T47D (cell line): ENCODE measurements around the gene C1QTNF8.
A peak's percentile ranks its signal among the peaks of the same experiment; 100 is the strongest.

Source experiments
- DNase-seq, 2 experiments: peaks; one replicate each; pipeline versions ENCODE4 v3.0.0 to v3.0.0-alpha.2; 2011 to 2012; ENCODE audit warnings: low read depth in 1 of 2, low spot score in 1 of 2
- JUND ChIP-seq: IDR thresholded peaks from 2 replicates; pipeline ENCODE4 v1.6.1; 2012; ENCODE audit warnings: low read depth
- in situ Hi-C: cut with HindIII; loops from 2 replicates; pipeline ENCODE4 v1.10.0; 2016; ENCODE audit warnings: low sequenced_read_pairs, low pct_unique_long_range_greater_than_20kb

Gene C1QTNF8

DNA sequence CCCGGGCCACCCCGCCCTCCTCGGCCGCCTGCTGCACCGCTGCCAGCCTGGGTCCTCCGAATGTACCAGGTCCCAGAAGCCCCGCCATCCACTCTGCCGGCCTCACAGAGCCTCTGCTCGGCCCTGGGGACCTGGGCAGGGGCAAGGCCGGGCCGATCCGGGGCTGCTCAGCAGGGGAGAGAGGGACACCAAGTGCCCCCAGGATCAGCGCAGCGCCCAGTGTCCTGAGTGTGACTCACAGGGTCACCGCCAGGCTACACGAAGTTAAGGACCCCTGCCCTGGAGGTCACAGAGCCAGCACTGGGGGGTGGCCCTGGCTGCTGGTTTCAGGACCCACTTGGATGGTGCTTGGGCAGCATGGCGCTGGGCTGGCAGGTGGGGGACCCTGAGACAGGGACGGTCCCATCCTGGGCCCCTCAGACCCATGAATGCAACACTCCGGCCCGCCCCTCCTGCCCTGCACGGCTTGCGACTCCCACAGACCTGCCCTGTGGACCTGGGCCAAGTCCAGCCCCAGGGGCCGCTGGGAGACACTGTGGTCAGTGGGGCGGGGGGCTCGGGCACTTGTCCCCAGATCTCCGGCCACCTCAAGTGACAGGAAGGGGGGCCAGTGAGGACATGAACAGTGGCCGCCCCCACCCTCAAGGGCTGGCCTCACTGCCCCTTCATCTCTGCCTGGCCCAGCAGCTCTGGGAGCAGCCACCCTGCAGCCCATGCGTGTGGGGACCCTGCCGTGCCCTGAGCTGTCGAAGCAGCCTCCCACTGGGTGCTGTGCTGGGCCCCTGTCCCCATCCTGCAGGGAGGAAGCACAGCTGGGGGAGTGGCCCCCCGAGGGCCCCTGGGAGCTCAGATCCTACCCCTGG lies 46.7 kb downstream of the C1QTNF8 start:
- in situ Hi-C loops = no loop called here
- DNase-seq = no peak

DNA sequence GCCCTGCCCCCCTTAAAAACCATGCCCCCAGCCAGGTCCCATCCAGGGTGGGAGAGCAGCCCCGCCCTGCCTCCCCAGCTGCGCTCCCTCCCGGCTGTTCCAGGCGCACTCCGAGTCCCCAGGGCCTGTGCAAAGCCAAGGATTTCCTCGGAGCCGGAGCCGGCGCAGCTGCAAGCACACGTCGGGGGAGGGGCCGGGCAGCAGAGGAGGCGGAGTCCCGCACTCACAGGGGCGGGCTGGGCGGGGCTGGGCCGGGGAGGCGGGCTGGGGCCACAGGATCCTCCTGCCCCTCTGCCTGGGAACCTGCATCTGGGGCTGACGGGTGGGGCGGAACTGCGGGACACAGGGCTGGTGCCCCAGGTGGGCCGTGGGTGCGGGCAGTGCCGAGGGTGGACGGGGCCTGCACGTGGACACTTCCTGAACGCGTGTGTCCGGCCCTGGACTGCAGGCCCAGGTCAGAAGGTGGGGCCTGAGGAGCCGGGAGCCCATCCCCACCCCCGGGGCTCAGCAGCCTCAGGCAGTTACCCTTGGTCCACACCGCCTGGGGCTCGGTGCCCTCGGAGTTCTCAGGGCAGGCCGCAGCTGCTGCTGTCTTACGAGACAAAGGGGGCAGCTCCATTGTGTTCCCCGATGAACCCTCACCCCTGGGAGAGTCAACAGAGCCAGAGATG lies 47.5 kb downstream of the C1QTNF8 start:
- TF ChIP-seq JUND = no peak
- in situ Hi-C loops = no loop called here
- peak; percentile 78 to 79 for DNase-seq

More for the DNA sequence above, 46.7 kb downstream of the C1QTNF8 start:
- no peak for TF ChIP-seq JUND

DNA sequence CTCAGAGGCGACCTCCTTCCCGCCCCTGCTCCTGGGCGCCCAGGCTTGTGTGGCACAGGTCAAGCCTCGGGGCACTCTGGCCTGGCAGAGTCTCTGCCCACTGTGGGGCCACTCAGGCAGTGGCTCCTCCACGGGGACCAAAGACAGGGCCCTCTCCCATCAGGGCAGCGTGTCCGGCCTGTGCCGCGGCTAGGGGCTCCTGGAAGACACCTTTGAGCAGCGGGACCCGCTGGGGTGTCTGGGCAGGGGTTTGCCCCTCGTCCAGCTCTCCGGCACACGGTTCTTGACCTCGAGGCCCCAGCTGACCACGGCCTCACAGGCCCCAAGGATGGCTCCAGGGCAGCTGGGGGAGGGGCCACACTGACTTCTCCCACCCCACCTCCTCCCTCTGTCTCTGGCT lies 48.2 kb downstream of the C1QTNF8 start:
- no peak for TF ChIP-seq JUND
- in situ Hi-C loops = no loop called here
- no peak for DNase-seq

DNA sequence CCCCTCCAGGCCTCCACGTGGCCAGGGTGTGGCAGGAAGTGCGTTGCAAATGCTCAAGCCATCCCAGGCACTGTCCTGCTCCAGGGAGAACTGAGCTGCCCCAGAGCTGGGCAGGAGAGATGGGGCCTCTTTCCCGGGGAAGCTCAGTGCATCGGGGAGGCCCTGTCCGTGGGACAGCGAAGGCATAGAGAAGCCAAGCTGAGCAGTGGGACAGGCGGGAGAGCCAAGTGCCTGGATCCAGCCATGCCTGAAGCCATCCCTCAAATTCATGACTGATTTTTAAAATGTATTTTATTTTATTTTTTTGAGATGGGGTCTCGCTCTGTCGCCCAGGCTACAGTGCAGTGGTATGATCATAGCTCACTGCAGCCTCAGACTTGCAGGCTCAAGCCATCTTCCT lies 48.9 kb downstream of the C1QTNF8 start:
- no peak for DNase-seq
- in situ Hi-C loops = no loop called here
- no peak for TF ChIP-seq JUND

DNA sequence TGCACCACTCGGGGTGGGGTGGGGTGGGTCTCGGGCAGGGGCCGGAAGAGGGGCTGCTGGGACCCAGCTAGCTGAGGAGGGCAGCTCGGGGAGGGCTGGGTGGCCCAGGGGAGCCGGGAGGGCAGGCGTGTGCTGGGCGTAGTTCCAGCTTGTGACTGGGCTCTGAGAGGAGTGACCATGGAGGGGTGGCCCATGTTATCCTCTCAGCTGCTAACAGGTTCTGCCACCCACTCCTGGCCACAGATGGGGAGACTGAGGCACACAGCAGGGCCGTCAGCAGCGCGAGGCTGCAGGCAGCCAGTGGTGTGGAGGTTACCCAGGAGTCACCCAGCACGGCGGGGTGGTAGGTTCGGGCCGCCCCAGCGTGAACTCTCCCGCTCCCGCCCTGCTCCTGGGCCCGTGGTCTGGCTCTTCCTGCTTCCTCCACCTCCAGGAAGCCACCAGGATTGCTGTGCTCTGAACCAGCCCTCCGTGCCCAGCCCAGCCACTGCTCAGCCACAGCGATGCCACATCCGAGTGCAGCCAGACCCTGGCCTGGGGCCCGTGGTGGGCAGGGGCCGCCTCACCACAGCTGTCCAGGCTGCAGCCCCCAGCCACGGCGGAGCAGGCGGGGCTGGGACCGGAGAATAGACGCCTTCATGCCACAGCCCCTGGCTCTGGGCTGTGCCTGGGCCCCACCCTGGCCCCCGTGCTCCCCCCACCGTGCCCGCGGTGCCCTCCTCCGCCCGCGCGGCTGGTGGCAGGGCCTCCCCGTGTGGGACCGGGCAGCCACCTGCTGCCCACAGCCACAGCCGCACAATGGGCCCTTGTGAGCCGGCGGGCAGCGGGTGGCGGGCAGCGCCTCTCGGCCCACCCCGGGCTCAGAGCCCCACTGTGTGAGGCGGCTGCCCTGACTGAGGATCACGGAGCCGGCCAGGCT lies 49.8 kb downstream of the C1QTNF8 start:
- TF ChIP-seq JUND = no peak
- no peak for DNase-seq
- in situ Hi-C loops = no loop called here

DNA sequence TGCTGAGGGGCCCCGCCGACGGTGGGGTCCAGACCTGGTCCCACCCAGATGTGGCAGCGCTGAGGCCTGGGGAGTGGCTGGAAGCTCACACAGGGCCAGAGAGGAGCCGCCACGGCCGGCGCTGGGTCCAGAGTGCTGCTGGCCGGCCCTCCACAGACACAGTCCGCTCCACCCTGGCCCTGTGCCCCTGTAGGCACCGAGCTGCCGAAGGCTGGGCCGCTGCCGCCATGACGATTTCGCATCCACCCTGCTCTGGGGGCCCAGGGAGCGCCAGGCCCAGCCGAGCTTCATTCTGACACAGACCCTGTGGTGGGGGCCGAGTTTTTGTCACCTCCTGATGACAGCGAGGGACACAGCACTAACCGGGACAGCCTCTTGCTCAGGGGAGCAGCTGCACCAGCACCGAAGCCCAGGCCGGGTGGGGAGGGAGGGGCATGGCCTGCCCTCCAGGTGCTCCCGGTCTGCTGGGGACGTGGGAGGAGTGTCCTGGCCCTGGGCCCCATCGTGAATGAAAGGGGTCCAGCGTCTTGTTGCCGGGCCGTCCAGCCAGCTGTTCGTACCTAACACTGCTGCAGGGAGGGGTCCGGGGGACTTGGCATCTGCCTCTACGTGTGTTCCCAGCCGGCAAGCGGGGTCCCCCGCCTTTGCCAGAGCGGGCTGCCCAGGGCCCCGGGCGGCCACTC lies 50.6 kb downstream of the C1QTNF8 start:
- TF ChIP-seq JUND = no peak
- no peak for DNase-seq
- in situ Hi-C loops = no loop called here

DNA sequence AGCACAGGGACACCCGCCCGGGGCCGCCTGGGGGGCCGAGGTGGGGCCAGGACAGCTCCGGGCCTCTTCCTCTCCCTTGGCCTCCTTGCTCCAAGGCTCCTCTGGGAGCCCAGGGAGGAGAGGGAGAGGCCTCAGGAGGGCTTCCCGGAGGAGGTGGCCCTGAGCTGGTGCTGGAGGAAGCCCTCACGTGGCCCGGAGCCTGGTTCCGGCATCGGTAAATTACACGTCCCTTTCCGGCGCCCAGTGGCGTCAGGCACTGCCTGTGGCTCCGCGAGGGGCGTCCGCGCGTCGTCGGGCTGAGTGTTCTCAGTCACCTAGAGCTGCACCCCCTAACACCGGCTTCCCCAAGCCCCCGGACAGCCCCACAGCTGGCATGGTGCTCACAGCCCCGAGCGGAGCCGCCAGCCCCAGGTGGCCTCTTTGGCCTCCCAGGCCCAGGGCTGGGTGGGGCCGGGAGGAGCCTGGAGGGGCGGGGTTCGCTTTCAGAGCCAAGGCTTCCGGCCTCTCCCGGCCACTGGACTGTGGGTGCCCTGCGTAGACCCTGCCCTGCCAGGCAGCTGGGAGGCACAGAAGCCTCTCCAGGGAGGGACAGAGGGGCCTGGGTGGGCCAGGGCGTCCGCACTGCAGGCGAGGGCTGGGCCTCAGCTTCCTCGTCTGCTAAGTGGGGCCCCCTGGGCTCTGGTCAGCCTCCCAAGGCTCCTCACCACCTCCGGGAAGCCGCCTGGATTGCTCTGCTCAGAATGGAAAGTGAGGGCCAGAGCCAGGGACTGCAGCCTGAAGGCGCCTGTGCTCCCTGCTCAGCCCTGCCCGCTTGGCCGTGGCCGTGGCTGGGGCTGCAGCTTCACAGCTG lies 51.4 kb downstream of the C1QTNF8 start:
- in situ Hi-C loops = no loop called here
- DNase-seq = no peak
- TF ChIP-seq JUND = no peak

DNA sequence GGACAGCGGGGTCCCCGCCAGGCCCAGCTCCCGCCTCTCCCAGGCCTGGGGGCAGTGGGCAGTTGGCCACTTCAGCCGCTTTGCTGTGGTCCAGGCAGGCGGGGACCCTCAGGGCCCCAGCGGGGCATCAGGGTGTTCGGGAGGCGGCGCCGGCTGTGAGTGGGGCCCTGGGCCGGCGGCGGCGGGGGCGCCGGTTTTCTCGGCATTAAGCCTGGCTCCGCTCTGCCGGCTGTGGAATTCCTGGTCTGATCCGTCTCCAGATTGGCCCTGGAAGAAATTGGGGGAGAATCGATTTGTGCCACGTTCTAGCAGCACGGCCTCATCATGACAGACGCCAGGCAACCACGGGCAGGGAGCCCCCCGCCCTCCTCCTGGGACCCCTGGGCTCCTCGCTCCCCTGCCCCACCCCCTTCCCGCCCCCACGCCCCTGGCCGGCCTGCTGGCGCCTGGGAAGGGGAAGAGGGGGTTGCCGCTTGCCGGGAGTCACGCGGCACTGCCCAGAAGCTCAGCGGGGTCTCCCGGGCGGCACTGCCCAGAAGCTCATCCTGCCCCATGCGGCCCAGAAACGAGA lies 52.1 kb downstream of the C1QTNF8 start:
- in situ Hi-C loops = no loop called here
- no peak for TF ChIP-seq JUND
- DNase-seq = no peak

DNA sequence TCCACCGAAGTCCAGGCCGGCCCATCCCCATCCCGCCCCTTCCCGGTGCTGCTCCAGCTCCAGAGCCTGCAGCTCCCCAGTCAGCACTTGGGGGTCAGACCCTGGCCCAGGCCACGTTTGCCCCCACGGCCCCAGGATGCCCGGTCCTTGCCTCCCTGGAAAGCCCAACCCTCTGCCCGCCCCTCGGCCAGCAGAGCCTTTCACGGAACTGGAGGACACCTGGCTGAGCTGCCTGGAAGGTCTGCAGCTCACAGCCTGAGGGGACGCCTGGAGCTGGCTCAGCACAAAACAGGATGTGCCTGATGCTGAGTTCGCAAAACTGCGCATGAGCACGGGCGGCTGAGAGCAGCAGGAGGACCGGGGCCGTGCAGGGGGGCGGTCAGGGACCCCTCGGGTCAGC lies 53.2 kb downstream of the C1QTNF8 start:
- in situ Hi-C loops = no loop called here
- no peak for TF ChIP-seq JUND
- no peak for DNase-seq

DNA sequence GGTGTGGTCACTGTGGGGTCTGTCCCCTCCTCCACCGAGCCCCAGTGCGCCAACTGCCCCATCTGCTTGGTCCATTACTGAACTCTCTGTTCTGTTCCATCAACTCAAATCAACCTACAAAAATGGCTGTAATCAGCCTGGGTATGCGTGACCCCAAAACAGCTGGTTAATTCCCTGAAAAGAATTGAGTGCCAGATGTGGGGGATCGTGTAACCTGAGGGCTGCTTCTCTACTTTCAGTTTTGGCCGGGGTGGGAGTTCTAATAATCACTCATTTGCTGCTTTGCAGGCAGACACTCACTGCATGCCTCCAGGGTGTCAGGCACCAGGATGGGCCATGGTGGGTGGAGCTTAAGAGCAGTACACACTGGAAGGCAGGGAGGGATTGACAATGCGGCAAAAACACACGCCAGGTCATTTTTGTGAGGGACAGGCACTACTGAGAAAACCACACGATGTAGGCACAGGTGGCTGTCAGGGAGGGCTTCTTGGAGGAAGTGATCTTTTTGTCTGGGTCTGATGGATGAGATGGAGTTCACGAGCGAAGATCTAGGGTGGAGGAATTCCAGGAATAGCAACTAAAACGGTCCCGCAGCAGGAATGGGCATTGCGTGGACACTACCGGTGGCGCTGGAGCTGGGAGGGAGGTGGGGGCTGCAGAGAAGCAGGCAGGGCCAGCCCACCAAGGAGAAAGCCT lies 53.8 kb downstream of the C1QTNF8 start:
- no peak for DNase-seq
- no peak for TF ChIP-seq JUND
- in situ Hi-C loops = no loop called here
